Fibroblast of villous mesenchyme (primary cell): ENCODE measurements around the gene DVL3. TPM values are rescaled to one million over a fixed set of nuclear protein-coding genes. Genes with fewer than 3 reads are reported as not detected.
A peak's percentile ranks its signal among the peaks of the same experiment; 100 is the strongest.

Source experiments
- DNase-seq: peaks from one replicate; pipeline ENCODE4 v3.0.0-alpha.2; 2010; ENCODE audit warnings: low read depth
- H3K4me3 ChIP-seq: 2 replicates; pipeline ENCODE4 v1.5.1; 2011; ENCODE audit warnings: low read depth, mild to moderate bottlenecking, low read length
- CTCF ChIP-seq: IDR thresholded peaks from 2 replicates; pipeline ENCODE4 v1.5.1; 2012; ENCODE audit warnings: low read depth, mild to moderate bottlenecking, low read length; ENCODE audit not compliant: insufficient read depth
- total RNA-seq: library from RNA; depleted of rRNA; stranded (reverse); fragments of >200 nt; gene quantifications from 2 replicates; pipeline ENCODE4 v1.2.3, GENCODE V29; 2012

The DVL3 gene
- total RNA-seq, 1 donor, result 39.3 TPM

- TF ChIP-seq CTCF, result no peak
- DNase-seq, result no peak
- H3K4me3 ChIP-seq, result no peak overlapping the region
These were observed 26.4 kb downstream of the DVL3 start for GRCh38 chr3:184181596-184181995.

- DNase-seq, result no peak
- TF ChIP-seq CTCF, result no peak
- H3K4me3 ChIP-seq, result no peak overlapping the region
These were observed 28.5 kb downstream of the DVL3 start for GRCh38 chr3:184183679-184184078.

GRCh38 chr3:184184546-184185230, 29.5 kb downstream of the DVL3 start:
- TF ChIP-seq CTCF, result no peak
- H3K4me3 ChIP-seq, result no peak overlapping the region
- DNase-seq, result no peak

DNA sequence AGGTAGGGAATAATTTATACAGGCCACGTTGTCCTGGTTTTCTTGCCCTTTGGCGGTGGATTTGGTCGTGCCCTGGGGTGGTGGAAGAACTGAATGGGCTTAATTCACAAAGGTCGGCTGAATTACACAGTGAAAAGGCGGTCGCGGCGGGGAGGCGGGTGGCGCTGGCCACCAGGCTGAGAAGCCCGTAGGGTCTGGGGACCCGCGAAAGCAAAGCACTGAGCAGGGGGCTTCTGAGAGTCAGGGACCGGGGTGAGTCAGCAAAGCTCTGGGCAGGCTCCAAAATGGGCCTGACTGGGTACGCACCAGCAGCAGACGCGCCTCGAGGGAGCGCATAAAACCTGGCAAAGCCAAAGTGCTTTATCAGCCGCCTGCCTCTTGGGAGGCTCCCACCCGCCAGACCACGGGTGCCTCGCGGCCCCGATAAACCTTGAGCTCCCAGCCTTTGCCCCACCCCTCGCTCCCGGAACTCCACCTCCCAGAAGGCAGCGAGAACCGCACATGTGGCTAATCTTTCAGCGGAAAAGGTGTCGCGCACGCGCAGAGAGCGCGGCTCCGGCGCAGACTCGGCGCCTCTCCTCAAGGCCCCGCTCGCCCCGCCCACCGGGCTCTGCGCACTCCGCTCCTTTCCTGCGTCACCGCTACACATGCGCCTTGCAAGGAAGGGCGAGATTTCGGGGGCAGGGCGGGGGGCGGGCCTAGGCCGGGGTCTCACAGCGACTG, 30.4 kb downstream of the DVL3 start:
- DNase-seq, result peak; percentile 99
- no peak for TF ChIP-seq CTCF
- peak overlapping the region; percentile 98 for H3K4me3 ChIP-seq

- peak within 1 kb of the TSS; percentile 98 for H3K4me3 ChIP-seq
- TF ChIP-seq CTCF, result no peak
- DNase-seq, result peak; percentile 69
These were observed 31.2 kb downstream of the DVL3 start, which contains the start of gene ABCF3 for GRCh38 chr3:184186184-184186901. ABCF3 (plus strand) TSS chr3:184186199; CDS start chr3:184186208, 9 bp downstream.

GRCh38 chr3:184186902-184187207, 31.7 kb downstream of the DVL3 start:
- TF ChIP-seq CTCF, result no peak
- no peak for DNase-seq
- H3K4me3 ChIP-seq, result peak overlapping the region; percentile 98
